Caco-2 (cell line): ENCODE results near the gene ZNF48. TPM values are rescaled to one million over a fixed set of nuclear protein-coding genes. Genes with fewer than 3 reads are reported as not detected.

Experiments used
- BruUV-seq: library from RNA; stranded (reverse); fragments of 400-500 nt; replicated peaks from 2 replicates; lab custom pipeline; 2021; lab: Mats Ljungman, UMichigan
- CTCF ChIA-PET: fragments of 300-600 bp; sonication (Branson Sonifier 250); formaldehyde crosslinking; loops from one replicate; lab custom pipeline; 2022; ENCODE audit warnings: antibody characterized with exemption; lab: Charles Lee
- POLR2A ChIA-PET: fragments of 300-600 bp; sonication (Branson Sonifier 250); formaldehyde crosslinking; loops from one replicate; lab custom pipeline; 2022; ENCODE audit warnings: antibody characterized with exemption; lab: Charles Lee
- DNase-seq, 2 experiments: peaks; one replicate each; pipeline versions ENCODE4 v3.0.0 to v3.0.0-alpha.2; 2020 to 2022
- H3K27me3 ChIP-seq: replicated peaks from 2 replicates; pipeline ENCODE4 v1.6.0; 2011; ENCODE audit warnings: low read length; ENCODE audit not compliant: control insufficient read depth, insufficient read depth
- H3K36me3 ChIP-seq: 2 replicates; pipeline ENCODE4 v1.5.1; 2011; ENCODE audit warnings: low read length; ENCODE audit not compliant: control insufficient read depth, insufficient read depth
- H3K4me1 ChIP-seq: fragments of 250-450 bp; sonication (Bioruptor Pico); 2 replicates; pipeline ENCODE4 v1.5.1; 2020; ENCODE audit warnings: mild to moderate bottlenecking
- H3K4me3 ChIP-seq: 2 replicates; pipeline ENCODE4 v1.5.1; 2011; ENCODE audit warnings: low read depth, mild to moderate bottlenecking, control low read depth, low read length
- H3K9me3 ChIP-seq: fragments of 250-450 bp; sonication (Bioruptor Pico); 2 replicates; pipeline ENCODE4 v1.5.1; 2020; ENCODE audit warnings: mild to moderate bottlenecking, moderate library complexity
- H3K27ac Mint-ChIP-seq: one replicate; pipeline ENCODE4 v1.8.0; 2022; ENCODE audit warnings: mixed read lengths; ENCODE audit not compliant: unreplicated experiment
- H3K27me3 Mint-ChIP-seq: one replicate; pipeline ENCODE4 v1.8.0; 2022; ENCODE audit warnings: mixed read lengths; ENCODE audit not compliant: insufficient read depth, unreplicated experiment
- H3K36me3 Mint-ChIP-seq: one replicate; pipeline ENCODE4 v1.8.0; 2022; ENCODE audit warnings: mild to moderate bottlenecking, mixed read lengths; ENCODE audit not compliant: insufficient read depth, unreplicated experiment
- H3K4me1 Mint-ChIP-seq: one replicate; pipeline ENCODE4 v1.8.0; 2022; ENCODE audit warnings: low read depth, mixed read lengths; ENCODE audit not compliant: unreplicated experiment
- H3K4me3 Mint-ChIP-seq: one replicate; pipeline ENCODE4 v1.8.0; 2022; ENCODE audit warnings: mild to moderate bottlenecking, moderate library complexity, mixed read lengths; ENCODE audit not compliant: unreplicated experiment
- H3K9me3 Mint-ChIP-seq: one replicate; pipeline ENCODE4 v1.8.0; 2022; ENCODE audit warnings: mixed read lengths; ENCODE audit not compliant: unreplicated experiment
- intact Hi-C: fragments of 100-400 bp; cut with micrococcal nuclease; formaldehyde crosslinking; loops from one replicate; pipeline ENCODE4 v1.10.0; 2022; ENCODE audit not compliant: unreplicated experiment
- total RNA-seq: library from RNA; stranded (reverse); gene quantifications from 2 replicates; pipeline ENCODE4 v1.2.3, GENCODE V29; 2022
- TF ChIP-seq, protein P1 (sequence below), 2 experiments: fragments of 200-600 bp in 1 of 2; IDR thresholded peaks; 1 replicate in 1 of 2; 2 replicates in 1 of 2; pipeline versions ENCODE4 v1.5.1 to v1.8.0; 2011 to 2022; ENCODE audit warnings: antibody characterized with exemption in 1 of 2, control low read depth in 1 of 2, inconsistent platforms in 1 of 2, low read depth in 1 of 2, low read length in 1 of 2, mild to moderate bottlenecking in 1 of 2, moderate library complexity in 1 of 2; ENCODE audit not compliant: insufficient read depth in 1 of 2, severe bottlenecking in 1 of 2, unreplicated experiment in 1 of 2

The ZNF48 gene
- total RNA-seq, 1 experiment from 2014 or later: 13.4 TPM

DNA sequence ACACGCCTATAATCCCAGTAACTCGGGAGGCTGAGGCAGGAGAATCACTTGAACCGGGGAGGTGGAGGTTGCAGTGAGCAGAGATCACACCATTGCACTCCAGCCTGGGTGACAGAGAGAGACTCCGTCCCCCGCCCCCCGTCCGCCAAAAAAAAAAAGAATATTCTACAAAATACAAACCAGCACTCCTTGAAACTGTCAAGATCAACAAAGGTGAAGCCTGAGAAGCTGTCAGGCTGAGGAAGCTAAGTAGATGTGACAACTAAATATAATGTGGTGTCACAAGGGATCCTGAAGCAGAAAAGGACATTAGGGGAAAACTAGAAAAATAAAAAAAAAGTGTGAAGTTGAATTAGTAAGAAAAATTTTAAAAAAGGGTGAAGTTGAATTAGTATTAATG lies 46.3 kb upstream of the ZNF48 start:
- Mint-ChIP-seq H3K4me3 (no peak overlapping the region), H3K9me3 (no peaks in the 10 kb centered on the region), H3K4me1 (no peaks in the 10 kb centered on the region), H3K27ac (no peak overlapping the region), H3K36me3 (peaks cover 42% of the 10 kb centered on the region), H3K27me3 (no peaks in the 10 kb centered on the region)
- no TSS peak for BruUV-seq
- Histone ChIP-seq H3K4me1 (no peaks in the 10 kb centered on the region), H3K9me3 (no peaks in the 10 kb centered on the region), H3K27me3 (no peaks in the 10 kb centered on the region), H3K4me3 (no peak overlapping the region), H3K36me3 (peaks cover 3% of the 10 kb centered on the region; the same call in 1 of the 2 replicates)
- CTCF ChIA-PET: no interaction called here
- TF ChIP-seq, protein P1, sequence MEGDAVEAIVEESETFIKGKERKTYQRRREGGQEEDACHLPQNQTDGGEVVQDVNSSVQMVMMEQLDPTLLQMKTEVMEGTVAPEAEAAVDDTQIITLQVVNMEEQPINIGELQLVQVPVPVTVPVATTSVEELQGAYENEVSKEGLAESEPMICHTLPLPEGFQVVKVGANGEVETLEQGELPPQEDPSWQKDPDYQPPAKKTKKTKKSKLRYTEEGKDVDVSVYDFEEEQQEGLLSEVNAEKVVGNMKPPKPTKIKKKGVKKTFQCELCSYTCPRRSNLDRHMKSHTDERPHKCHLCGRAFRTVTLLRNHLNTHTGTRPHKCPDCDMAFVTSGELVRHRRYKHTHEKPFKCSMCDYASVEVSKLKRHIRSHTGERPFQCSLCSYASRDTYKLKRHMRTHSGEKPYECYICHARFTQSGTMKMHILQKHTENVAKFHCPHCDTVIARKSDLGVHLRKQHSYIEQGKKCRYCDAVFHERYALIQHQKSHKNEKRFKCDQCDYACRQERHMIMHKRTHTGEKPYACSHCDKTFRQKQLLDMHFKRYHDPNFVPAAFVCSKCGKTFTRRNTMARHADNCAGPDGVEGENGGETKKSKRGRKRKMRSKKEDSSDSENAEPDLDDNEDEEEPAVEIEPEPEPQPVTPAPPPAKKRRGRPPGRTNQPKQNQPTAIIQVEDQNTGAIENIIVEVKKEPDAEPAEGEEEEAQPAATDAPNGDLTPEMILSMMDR (IDR thresholded peaks at IDR 0.05; ENCODE audit: insufficient read depth in 1 of 2, low read depth in 1 of 2, low read length in 1 of 2, severe bottlenecking in 1 of 2, unreplicated experiment in 1 of 2): no peak
- POLR2A ChIA-PET: interaction anchor here (0.7 kb wide), 1 partner anchor 364 kb away, joined by 4 read pairs; no protein-coding TSS in a partner anchor
- intact Hi-C loops: no loop called here
- no peak for DNase-seq

DNA sequence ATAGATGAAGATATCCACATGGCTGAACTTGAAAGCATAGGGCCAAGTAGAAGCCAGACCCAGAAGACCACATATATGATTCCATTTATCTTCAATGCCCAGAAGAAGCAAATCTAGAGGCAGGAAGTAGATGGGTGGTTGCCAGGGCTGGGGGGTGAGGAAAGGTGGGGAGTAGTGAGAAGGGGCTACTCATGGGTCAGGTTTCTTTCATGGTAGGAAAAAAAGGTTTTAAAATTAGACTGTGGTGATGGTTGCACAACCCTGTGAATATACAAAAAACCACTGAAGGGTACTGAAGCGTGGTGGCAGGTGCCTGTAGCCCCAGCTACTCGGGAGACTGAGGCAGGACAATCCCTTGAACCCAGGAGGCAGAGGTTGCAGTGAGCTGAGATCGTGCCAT lies 45.5 kb upstream of the ZNF48 start:
- H3K36me3 ChIP-seq: peaks cover 3% of the 10 kb centered on the region; the same call in 1 of the 2 replicates
- no peak for DNase-seq
- no peak overlapping the region for H3K4me3 Mint-ChIP-seq
- no peaks in the 10 kb centered on the region for H3K9me3 Mint-ChIP-seq
- H3K27me3 ChIP-seq: no peaks in the 10 kb centered on the region
- H3K27ac Mint-ChIP-seq: no peak overlapping the region
- H3K9me3 ChIP-seq: no peaks in the 10 kb centered on the region
- intact Hi-C loops: no loop called here
- peaks cover 49% of the 10 kb centered on the region for H3K36me3 Mint-ChIP-seq
- H3K4me3 ChIP-seq: no peak overlapping the region
- H3K4me1 Mint-ChIP-seq: no peaks in the 10 kb centered on the region
- ChIA-PET POLR2A (interaction anchor here (1.6 kb wide), 1 partner anchor 21 kb away, joined by 13 read pairs; no protein-coding TSS in a partner anchor), CTCF (interaction anchor here (1.0 kb wide), 1 partner anchor 14 kb away, joined by 3 read pairs; no protein-coding TSS in a partner anchor)
- BruUV-seq: no TSS peak
- H3K27me3 Mint-ChIP-seq: no peaks in the 10 kb centered on the region
- TF ChIP-seq, protein P1 (IDR thresholded peaks at IDR 0.05; ENCODE audit: insufficient read depth in 1 of 2, low read depth in 1 of 2, low read length in 1 of 2, severe bottlenecking in 1 of 2, unreplicated experiment in 1 of 2): no peak
- no peaks in the 10 kb centered on the region for H3K4me1 ChIP-seq

DNA sequence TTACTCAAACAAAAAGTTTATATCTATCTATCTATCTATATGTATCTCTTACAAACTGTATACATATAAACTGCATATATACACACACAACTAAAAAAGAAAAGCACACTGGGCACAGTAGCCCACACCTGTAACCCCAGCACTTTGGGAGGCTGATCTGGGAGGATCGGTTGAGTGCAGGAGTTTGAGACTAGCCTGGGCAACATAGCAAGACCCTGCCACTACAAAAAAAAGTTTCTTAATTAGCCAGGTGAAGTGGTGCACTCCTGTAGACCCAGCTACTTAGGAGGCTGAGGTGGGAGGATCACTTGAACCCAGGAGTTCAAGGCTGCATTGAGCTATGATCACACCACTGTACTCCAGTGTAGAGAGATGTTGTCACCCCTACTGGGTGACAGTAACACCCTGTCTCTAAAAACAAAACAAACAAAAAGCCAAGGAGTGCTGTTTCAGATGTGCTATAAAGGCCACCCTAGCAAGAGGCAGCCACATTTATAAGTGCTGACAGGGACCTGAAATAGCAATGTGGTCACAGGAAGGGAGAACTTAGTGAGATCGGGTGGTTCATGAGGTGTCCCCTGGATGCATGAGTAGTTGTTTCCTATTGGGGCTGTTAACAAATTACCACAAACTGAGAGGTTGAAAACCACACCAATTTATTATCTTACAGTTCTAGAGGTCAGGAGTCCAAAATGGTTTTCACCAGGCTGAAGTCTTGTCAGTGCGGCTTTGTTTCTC lies 44.9 kb upstream of the ZNF48 start:
- TF ChIP-seq, protein P1 (IDR thresholded peaks at IDR 0.05; ENCODE audit: insufficient read depth in 1 of 2, low read depth in 1 of 2, low read length in 1 of 2, severe bottlenecking in 1 of 2, unreplicated experiment in 1 of 2): no peak
- intact Hi-C loops: no loop called here
- H3K36me3 ChIP-seq: peaks cover 3% of the 10 kb centered on the region; the same call in 1 of the 2 replicates
- no peaks in the 10 kb centered on the region for H3K4me1 Mint-ChIP-seq
- no peak overlapping the region for H3K4me3 ChIP-seq
- H3K4me1 ChIP-seq: no peaks in the 10 kb centered on the region
- CTCF ChIA-PET: interaction anchor here (1.0 kb wide), 1 partner anchor 15 kb away, joined by 3 read pairs; no protein-coding TSS in a partner anchor
- peaks cover 55% of the 10 kb centered on the region for H3K36me3 Mint-ChIP-seq
- H3K9me3 Mint-ChIP-seq: no peaks in the 10 kb centered on the region
- POLR2A ChIA-PET: interaction anchor here (1.6 kb wide), 1 partner anchor 21 kb away, joined by 13 read pairs; no protein-coding TSS in a partner anchor
- no peaks in the 10 kb centered on the region for H3K27me3 Mint-ChIP-seq
- no peak for DNase-seq
- no TSS peak for BruUV-seq
- no peak overlapping the region for H3K4me3 Mint-ChIP-seq
- H3K27me3 ChIP-seq: no peaks in the 10 kb centered on the region
- no peaks in the 10 kb centered on the region for H3K9me3 ChIP-seq
- H3K27ac Mint-ChIP-seq: no peak overlapping the region
